HepG2 (cell line): Measurements from ENCODE around the gene RAB1B. TPM values are rescaled to one million over a fixed set of nuclear protein-coding genes. Genes with fewer than 3 reads are reported as not detected.

ENCODE experiments used
- ATAC-seq: fragments of 200-7000 bp; cut with Tn5 transposase; 3 replicates; pipeline ENCODE4 v1.9.1; 2020; ENCODE audit warnings: mild to moderate bottlenecking, moderate library complexity
- BruUV-seq: library from RNA; stranded (reverse); fragments of 400-500 nt; replicated peaks from 2 replicates; lab custom pipeline; 2021; lab: Mats Ljungman, UMichigan
- CTCF ChIA-PET: fragments of 300-600 bp; formaldehyde crosslinking; extraction: SDS; loops from one replicate; lab custom pipeline; 2021; ENCODE audit warnings: low total read pairs, inconsistent platforms, low intra/inter-chr PET ratio; lab: Yijun Ruan, JAX
- POLR2A ChIA-PET: fragments of 350-600 bp; sonication (Branson Sonifier 250); formaldehyde crosslinking; loops from one replicate; lab custom pipeline; 2020; ENCODE audit warnings: antibody characterized with exemption, inconsistent platforms; lab: Yijun Ruan, JAX
- DNase-seq: peaks from one replicate; pipeline ENCODE4 v3.0.0-alpha.2; 2015; ENCODE audit warnings: low spot score
- FAIRE-seq: peaks from 3 replicates; lab custom pipeline; 2011; peaks lifted over from hg19 to GRCh38; lab: Jason Lieb, UNC
- H2AFZ ChIP-seq: one replicate; pipeline ENCODE4 v1.6.1; 2011; ENCODE audit warnings: low read length, inconsistent platforms
- H3K27ac ChIP-seq: fragments of 300-600 bp; 3 replicates; pipeline ENCODE4 v1.8.0; 2011; ENCODE audit warnings: mixed run types, mild to moderate bottlenecking, mixed read lengths, low read length, inconsistent platforms; ENCODE audit not compliant: insufficient read depth; ENCODE audit errors: extremely low read length
- H3K27me3 ChIP-seq, 2 experiments: fragments of 200-600 bp in 1 of 2; 2 replicates in 1 of 2; 3 replicates in 1 of 2; pipeline versions ENCODE4 v1.6.0 to v1.8.0; 2011; ENCODE audit warnings: low read length in 2 of 2, mild to moderate bottlenecking in 2 of 2, moderate library complexity in 2 of 2, inconsistent platforms in 1 of 2; ENCODE audit not compliant: insufficient read depth in 2 of 2, control insufficient read depth in 1 of 2
- H3K36me3 ChIP-seq, 2 experiments: fragments of 200-600 bp in 1 of 2; replicated peaks in 1 of 2; 2 replicates in 1 of 2; 3 replicates in 1 of 2; pipeline versions ENCODE4 v1.5.1 to v1.8.0; 2011; ENCODE audit warnings: low read length in 2 of 2, inconsistent platforms in 1 of 2; ENCODE audit not compliant: insufficient read depth in 2 of 2, control insufficient read depth in 1 of 2
- H3K4me1 ChIP-seq: 2 replicates; pipeline ENCODE4 v1.5.1; 2012; ENCODE audit warnings: low read length, inconsistent platforms; ENCODE audit not compliant: insufficient read depth
- H3K4me2 ChIP-seq: 2 replicates; pipeline ENCODE4 v1.6.0; 2011; ENCODE audit warnings: low read depth, low read length, inconsistent platforms
- H3K4me3 ChIP-seq, 3 experiments: fragments of 200-600 bp in 1 of 3; sonication (generic), shearing (Covaris generic) in 1 of 3; replicated peaks in 1 of 3; 2 replicates each; pipeline ENCODE4 v1.5.1; 2011 to 2016; ENCODE audit warnings: low read length in 3 of 3, inconsistent platforms in 2 of 3, low read depth in 2 of 3, mild to moderate bottlenecking in 2 of 3, control low read depth in 1 of 3, mixed read lengths in 1 of 3; ENCODE audit not compliant: insufficient read depth in 1 of 3
- H3K79me2 ChIP-seq: one replicate; pipeline ENCODE4 v1.6.1; 2011; ENCODE audit warnings: low read length, inconsistent platforms; ENCODE audit not compliant: insufficient read depth
- H3K9ac ChIP-seq: 2 replicates; pipeline ENCODE4 v1.6.0; 2011; ENCODE audit warnings: mild to moderate bottlenecking, low read depth, low read length, inconsistent platforms; ENCODE audit not compliant: insufficient read depth
- H3K9me3 ChIP-seq: 2 replicates; pipeline ENCODE4 v1.5.1; 2012; ENCODE audit warnings: mild to moderate bottlenecking, low read length
- H4K20me1 ChIP-seq: 2 replicates; pipeline ENCODE4 v1.6.0; 2011; ENCODE audit warnings: inconsistent platforms, mild to moderate bottlenecking, low read length, moderate library complexity; ENCODE audit not compliant: insufficient read depth
- AGO2 ChIP-seq: fragments of 200-400 bp; formaldehyde crosslinking; optimal IDR thresholded peaks from 2 replicates; pipeline ENCODE3; 2017; ENCODE audit warnings: mild to moderate bottlenecking, low read depth, low read length, moderate library complexity
- GABPA ChIP-seq, 2 experiments: IDR thresholded peaks; 2 replicates each; pipeline ENCODE4 v1.6.1; 2011 to 2016; ENCODE audit warnings: low read depth in 2 of 2, low read length in 1 of 2, missing biosample characterization in 1 of 2, missing genetic modification characterization in 1 of 2
- KLF12 ChIP-seq: sonication (generic); formaldehyde crosslinking; IDR thresholded peaks from 2 replicates; pipeline ENCODE4 v1.4.0; 2020; ENCODE audit warnings: missing genetic modification reagents, borderline replicate concordance
- MATR3 ChIP-seq: sonication (generic); formaldehyde crosslinking; IDR thresholded peaks from 2 replicates; pipeline ENCODE4 v1.4.0; 2020; ENCODE audit warnings: missing genetic modification reagents
- MLX ChIP-seq: IDR thresholded peaks from 2 replicates; pipeline ENCODE4 v1.6.1; 2016
- NFKB2 ChIP-seq: sonication (generic); formaldehyde crosslinking; IDR thresholded peaks from 2 replicates; pipeline ENCODE4 v1.4.0; 2020; ENCODE audit warnings: missing genetic modification reagents, borderline replicate concordance
- NR2F6 ChIP-seq, 2 experiments: IDR thresholded peaks; 2 replicates each; pipeline ENCODE4 v1.6.1; 2016; ENCODE audit warnings: antibody characterized with exemption in 1 of 2, mild to moderate bottlenecking in 1 of 2
- RBFOX2 ChIP-seq: fragments of 200-400 bp; formaldehyde crosslinking; IDR thresholded peaks from 2 replicates; pipeline ENCODE4 v1.6.1; 2017; ENCODE audit warnings: low read depth, mild to moderate bottlenecking, low read length
- SNAI1 ChIP-seq: sonication (generic); formaldehyde crosslinking; IDR thresholded peaks from 2 replicates; pipeline ENCODE4 v1.5.0; 2020; ENCODE audit warnings: mild to moderate bottlenecking, missing genetic modification reagents, borderline replicate concordance
- ZBTB20 ChIP-seq: sonication (generic); formaldehyde crosslinking; IDR thresholded peaks from 2 replicates; pipeline ENCODE4 v1.8.1; 2023; ENCODE audit warnings: missing genetic modification reagents, low read depth, mild to moderate bottlenecking, borderline replicate concordance
- ZNF275 ChIP-seq: sonication (generic); formaldehyde crosslinking; IDR thresholded peaks from 2 replicates; pipeline ENCODE4 v1.8.0; 2022; ENCODE audit warnings: missing genetic modification reagents, mild to moderate bottlenecking, inconsistent platforms, borderline replicate concordance
- ZNF790 ChIP-seq: sonication (generic); formaldehyde crosslinking; IDR thresholded peaks from 2 replicates; pipeline ENCODE4 v1.8.0; 2022; ENCODE audit warnings: missing genetic modification reagents, mild to moderate bottlenecking, borderline replicate concordance
- WGBS: methylation state at CpG from one replicate; pipeline ENCODE4 v1.1.6; 2017; ENCODE audit warnings: low lambda C conversion rate; 5-methylcytosine and 5-hydroxymethylcytosine counted together
- in situ Hi-C: cut with HindIII; loops from 2 replicates; pipeline ENCODE4 v1.10.0; 2017; ENCODE audit warnings: low pct_unique_long_range_greater_than_20kb; ENCODE audit not compliant: extremely low pct_ligation_motif_present
- intact Hi-C: fragments of 100-400 bp; cut with micrococcal nuclease; formaldehyde crosslinking; loops from one replicate; pipeline ENCODE4 v1.10.0; 2022; ENCODE audit not compliant: unreplicated experiment
- polyA plus RNA-seq, 8 experiments: library from polyadenylated mRNA; depleted of rRNA in 3 of 8; stranded (reverse) in 7 of 8; unstranded in 1 of 8; fragments of >200 nt; fragmentation: Illumina TruSeq in 4 of 8; extraction: Trizol in 4 of 8; gene quantifications; 2 replicates each; pipeline versions ENCODE4 v1.2.1 to v1.2.3, GENCODE V29; 2011 to 2016; ENCODE audit warnings: low read depth in 4 of 8, missing spikeins in 1 of 8, mixed read lengths in 1 of 8; ENCODE audit not compliant: insufficient read depth in 1 of 8
- total RNA-seq, 5 experiments: library from RNA; depleted of rRNA; stranded (reverse); fragments of >200 nt; fragmentation: Illumina TruSeq; extraction: Trizol; gene quantifications; 2 replicates each; pipeline ENCODE4 v1.2.3, GENCODE V29; 2016; ENCODE audit warnings: low read depth in 1 of 5
- TF ChIP-seq, protein P1 (sequence below): sonication (generic); formaldehyde crosslinking; IDR thresholded peaks from 2 replicates; pipeline ENCODE4 v1.4.0; 2020; ENCODE audit warnings: missing genetic modification reagents

Gene RAB1B
- total and polyA plus RNA-seq, 2 of the 13 experiments (the other 11 are each of a cell fraction or from before 2014, with no cell fraction given) = 77.9 to 87.9 TPM

- intact Hi-C loops = no loop called here
- no peak for DNase-seq
- POLR2A ChIA-PET = interaction anchor here (1.0 kb wide), 1 partner anchor 28 kb away, joined by 3 read pairs; no protein-coding TSS in a partner anchor
Measured at GRCh38 chr11:66284526-66285078, 16.2 kb downstream of the RAB1B start.

GRCh38 chr11:66285250-66285947 lies 17.0 kb downstream of the RAB1B start:
- no peak for DNase-seq
- Histone ChIP-seq H3K9ac (peak overlapping the region; percentile 10; the same call in 1 of the 2 replicates), H2AFZ (no peak overlapping the region), H3K79me2 (peaks cover 29% of the 10 kb centered on the region), H3K36me3 (peaks cover 5 to 23% of the 10 kb centered on the region in 2 experiments; a peak in 4 of 5 replicates), H3K4me2 (no peak overlapping the region), H3K9me3 (no peaks in the 10 kb centered on the region), H3K4me3 (no peak overlapping the region), H3K27ac (no peak overlapping the region), H3K4me1 (peaks cover 54% of the 10 kb centered on the region), H4K20me1 (peaks cover 4% of the 10 kb centered on the region), H3K27me3 (no peaks in the 10 kb centered on the region; a peak in 1 of 5 replicates)
- POLR2A ChIA-PET = interaction anchor here (5.7 kb wide), 1 partner anchor 26 kb away, joined by 121 read pairs; no protein-coding TSS in a partner anchor
- 100% methylated on average over 3 of the region's 13 CpGs for WGBS
- in situ Hi-C loops (no loop called here), intact Hi-C loops (no loop called here)
- ATAC-seq = no peak
- CTCF ChIA-PET = no interaction called here
- BruUV-seq = no TSS peak
- FAIRE-seq = no peak
- TF ChIP-seq RBFOX2 (peak; percentile 50; the same call in 1 of the 2 replicates), MATR3 (CRISPR knock-in tag) (no peak), ZNF275 (no peak), AGO2 (peak; percentile 52), SNAI1 (CRISPR knock-in tag) (no peak)
- TF ChIP-seq, protein P1, sequence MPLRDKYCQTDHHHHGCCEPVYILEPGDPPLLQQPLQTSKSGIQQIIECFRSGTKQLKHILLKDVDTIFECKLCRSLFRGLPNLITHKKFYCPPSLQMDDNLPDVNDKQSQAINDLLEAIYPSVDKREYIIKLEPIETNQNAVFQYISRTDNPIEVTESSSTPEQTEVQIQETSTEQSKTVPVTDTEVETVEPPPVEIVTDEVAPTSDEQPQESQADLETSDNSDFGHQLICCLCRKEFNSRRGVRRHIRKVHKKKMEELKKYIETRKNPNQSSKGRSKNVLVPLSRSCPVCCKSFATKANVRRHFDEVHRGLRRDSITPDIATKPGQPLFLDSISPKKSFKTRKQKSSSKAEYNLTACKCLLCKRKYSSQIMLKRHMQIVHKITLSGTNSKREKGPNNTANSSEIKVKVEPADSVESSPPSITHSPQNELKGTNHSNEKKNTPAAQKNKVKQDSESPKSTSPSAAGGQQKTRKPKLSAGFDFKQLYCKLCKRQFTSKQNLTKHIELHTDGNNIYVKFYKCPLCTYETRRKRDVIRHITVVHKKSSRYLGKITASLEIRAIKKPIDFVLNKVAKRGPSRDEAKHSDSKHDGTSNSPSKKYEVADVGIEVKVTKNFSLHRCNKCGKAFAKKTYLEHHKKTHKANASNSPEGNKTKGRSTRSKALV (CRISPR knock-in tag) = no peak

More at GRCh38 chr11:66284526-66285078, 16.2 kb downstream of the RAB1B start:
- Histone ChIP-seq H3K9me3 (no peaks in the 10 kb centered on the region), H3K9ac (no peak overlapping the region), H3K4me3 (no peak overlapping the region), H3K4me2 (no peak overlapping the region), H3K27me3 (peaks cover 0 to 2% of the 10 kb centered on the region in 2 experiments; a peak in 3 of 5 replicates), H3K4me1 (peaks cover 54% of the 10 kb centered on the region), H4K20me1 (peaks cover 4% of the 10 kb centered on the region), H2AFZ (no peak overlapping the region), H3K36me3 (peaks cover 5 to 23% of the 10 kb centered on the region in 2 experiments; a peak in 4 of 5 replicates), H3K27ac (no peak overlapping the region), H3K79me2 (peaks cover 29% of the 10 kb centered on the region)
- in situ Hi-C loops = no loop called here
- ATAC-seq (no peak), FAIRE-seq (no peak)
- BruUV-seq = no TSS peak
- TF ChIP-seq KLF12 (no peak), ZBTB20 (CRISPR knock-in tag) (no peak), GABPA (IDR thresholded peaks at IDR 0.05; ENCODE audit: low read depth, low read length) (no peak), GABPA (CRISPR knock-in tag; IDR thresholded peaks at IDR 0.05; ENCODE audit: low read depth) (no peak), NFKB2 (CRISPR knock-in tag) (no peak), ZNF790 (CRISPR knock-in tag) (no peak), MLX (CRISPR knock-in tag) (no peak), NR2F6 (IDR thresholded peaks at IDR 0.05) (no peak), NR2F6 (CRISPR knock-in tag; IDR thresholded peaks at IDR 0.05) (no peak)
- CTCF ChIA-PET = no interaction called here
- 98% methylated on average over 16 of the region's 16 CpGs for WGBS
